Prostate gland (tissue), 2 donors: ENCODE measurements around the gene SIKE1. TPM values are rescaled to one million over a fixed set of nuclear protein-coding genes. Genes with fewer than 3 reads are reported as not detected.

ENCODE experiments used
- DNase-seq: peaks from one replicate; pipeline ENCODE4 v3.0.0-alpha.2; 2019; ENCODE audit warnings: low spot score
- H3K27ac ChIP-seq, 2 donors: fragments of 200-600 bp; sonication (generic); 2 replicates each; pipeline ENCODE4 v1.5.1; 2017 to 2019
- H3K27me3 ChIP-seq: fragments of 200-600 bp; sonication (generic); replicated peaks from 2 replicates; pipeline ENCODE4 v1.5.1; 2019; ENCODE audit not compliant: insufficient read depth
- H3K36me3 ChIP-seq, 2 donors: fragments of 200-600 bp; sonication (generic); 1 replicate in 1 of 2; 2 replicates in 1 of 2; pipeline versions ENCODE4 v1.5.1 to v1.8.1; 2017 to 2019
- H3K4me1 ChIP-seq: fragments of 200-600 bp; sonication (generic); replicated peaks from 2 replicates; pipeline ENCODE4 v1.5.1; 2019
- H3K4me3 ChIP-seq, 2 donors: fragments of 200-600 bp; sonication (generic); 2 replicates each; pipeline ENCODE4 v1.5.1; 2017 to 2019
- H3K9me3 ChIP-seq: fragments of 200-600 bp; sonication (generic); 2 replicates; pipeline ENCODE4 v1.5.1; 2017
- POLR2A ChIP-seq: fragments of 450-650 bp; IDR thresholded peaks from one replicate; pipeline ENCODE4 v1.6.1; 2016; ENCODE audit warnings: antibody characterized with exemption, mild to moderate bottlenecking
- POLR2AphosphoS5 ChIP-seq: sonication (generic); formaldehyde crosslinking; IDR thresholded peaks from one replicate; pipeline ENCODE4 v1.6.1; 2017; ENCODE audit warnings: antibody characterized with exemption
- WGBS: methylation state at CpG from one replicate; pipeline ENCODE4 v1.1.5; 2018; 5-methylcytosine and 5-hydroxymethylcytosine counted together
- intact Hi-C: fragments of 100-400 bp; cut with DNase I; formaldehyde crosslinking; loops from one replicate; pipeline ENCODE4 v1.14.2; 2022
- total RNA-seq, 2 donors: library from RNA; depleted of rRNA; stranded (reverse); fragments of >200 nt; gene quantifications; one replicate each; pipeline ENCODE4 v1.1.0, GENCODE V29; 2016
- TF ChIP-seq, protein P1 (sequence below), 4 experiments: fragments of 200-600 bp in 2 of 4; fragments of 450-650 bp in 2 of 4; sonication (generic) in 2 of 4; IDR thresholded peaks; 1 replicate in 3 of 4; 2 replicates in 1 of 4; pipeline ENCODE4 v1.5.1; 2016 to 2019; ENCODE audit warnings: antibody characterized with exemption in 4 of 4, mild to moderate bottlenecking in 2 of 4, moderate library complexity in 2 of 4

SIKE1 gene
- total RNA-seq, 2 donors from 2014 or later: 21.9 to 33.7 TPM

GRCh38 chr1:114746450-114747121 is 33.9 kb downstream of the SIKE1 start:
- WGBS: 79% methylated on average over 6 of the region's 6 CpGs

GRCh38 chr1:114745291-114745690 is 35.2 kb downstream of the SIKE1 start:
- no peaks in the 10 kb centered on the region for H3K4me1 ChIP-seq
- no peaks in the 10 kb centered on the region for H3K36me3 ChIP-seq
- H3K4me3 ChIP-seq: no peak overlapping the region
- H3K27ac ChIP-seq: no peak overlapping the region
- no peaks in the 10 kb centered on the region for H3K9me3 ChIP-seq
- TF ChIP-seq POLR2A (no peak), POLR2AphosphoS5 (no peak)
- TF ChIP-seq, protein P1, sequence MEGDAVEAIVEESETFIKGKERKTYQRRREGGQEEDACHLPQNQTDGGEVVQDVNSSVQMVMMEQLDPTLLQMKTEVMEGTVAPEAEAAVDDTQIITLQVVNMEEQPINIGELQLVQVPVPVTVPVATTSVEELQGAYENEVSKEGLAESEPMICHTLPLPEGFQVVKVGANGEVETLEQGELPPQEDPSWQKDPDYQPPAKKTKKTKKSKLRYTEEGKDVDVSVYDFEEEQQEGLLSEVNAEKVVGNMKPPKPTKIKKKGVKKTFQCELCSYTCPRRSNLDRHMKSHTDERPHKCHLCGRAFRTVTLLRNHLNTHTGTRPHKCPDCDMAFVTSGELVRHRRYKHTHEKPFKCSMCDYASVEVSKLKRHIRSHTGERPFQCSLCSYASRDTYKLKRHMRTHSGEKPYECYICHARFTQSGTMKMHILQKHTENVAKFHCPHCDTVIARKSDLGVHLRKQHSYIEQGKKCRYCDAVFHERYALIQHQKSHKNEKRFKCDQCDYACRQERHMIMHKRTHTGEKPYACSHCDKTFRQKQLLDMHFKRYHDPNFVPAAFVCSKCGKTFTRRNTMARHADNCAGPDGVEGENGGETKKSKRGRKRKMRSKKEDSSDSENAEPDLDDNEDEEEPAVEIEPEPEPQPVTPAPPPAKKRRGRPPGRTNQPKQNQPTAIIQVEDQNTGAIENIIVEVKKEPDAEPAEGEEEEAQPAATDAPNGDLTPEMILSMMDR (IDR thresholded peaks at IDR 0.05): no peak
- DNase-seq: no peak
- WGBS: 88% methylated on average over 2 of the region's 2 CpGs
- no peaks in the 10 kb centered on the region for H3K27me3 ChIP-seq
- intact Hi-C loops: no loop called here

More at GRCh38 chr1:114746450-114747121, 33.9 kb downstream of the SIKE1 start:
- intact Hi-C loops: no loop called here
- H3K27ac ChIP-seq: no peak overlapping the region
- no peak overlapping the region for H3K4me3 ChIP-seq
- TF ChIP-seq POLR2AphosphoS5 (no peak), POLR2A (no peak)
- TF ChIP-seq, protein P1 (IDR thresholded peaks at IDR 0.05): no peak
- DNase-seq: no peak
- no peaks in the 10 kb centered on the region for H3K4me1 ChIP-seq
- H3K9me3 ChIP-seq: no peaks in the 10 kb centered on the region
- H3K36me3 ChIP-seq: no peaks in the 10 kb centered on the region
- H3K27me3 ChIP-seq: no peaks in the 10 kb centered on the region

GRCh38 chr1:114741963-114742746 is 38.3 kb downstream of the SIKE1 start:
- intact Hi-C loops: no loop called here
- DNase-seq: no peak
- no peaks in the 10 kb centered on the region for H3K36me3 ChIP-seq
- H3K9me3 ChIP-seq: no peaks in the 10 kb centered on the region
- 94% methylated on average over 11 of the region's 11 CpGs for WGBS
- H3K4me1 ChIP-seq: no peaks in the 10 kb centered on the region
- TF ChIP-seq POLR2AphosphoS5: no peak
- TF ChIP-seq POLR2A: no peak
- TF ChIP-seq, protein P1 (IDR thresholded peaks at IDR 0.05): no peak
- H3K4me3 ChIP-seq: no peak overlapping the region
- H3K27ac ChIP-seq: no peak overlapping the region
- no peaks in the 10 kb centered on the region for H3K27me3 ChIP-seq

GRCh38 chr1:114740331-114740730 is 40.2 kb downstream of the SIKE1 start:
- no peaks in the 10 kb centered on the region for H3K4me1 ChIP-seq
- H3K9me3 ChIP-seq: no peaks in the 10 kb centered on the region
- TF ChIP-seq POLR2AphosphoS5 (no peak), POLR2A (no peak)
- TF ChIP-seq, protein P1 (IDR thresholded peaks at IDR 0.05): no peak
- no peak for DNase-seq
- H3K27ac ChIP-seq: no peak overlapping the region
- no peak overlapping the region for H3K4me3 ChIP-seq
- intact Hi-C loops: no loop called here
- WGBS: 95% methylated on average over 1 of the region's 1 CpG
- H3K36me3 ChIP-seq: no peaks in the 10 kb centered on the region
- no peaks in the 10 kb centered on the region for H3K27me3 ChIP-seq
